Measurements from ENCODE around the gene NEURL3. TPM values are rescaled to one million over a fixed set of nuclear protein-coding genes. Genes with fewer than 3 reads are reported as not detected.

NEURL3 gene
- total RNA-seq, 1 experiment from 2014 or later: 4.2 TPM

GRCh38 chr2:96485350-96485749, 19.8 kb downstream of the NEURL3 start:
- no peak for TF ChIP-seq CTCF (IDR thresholded peaks at IDR 0.05; ENCODE audit: insufficient read depth in 1 of 2, low read depth in 1 of 2, low read length in 1 of 2, severe bottlenecking in 1 of 2, unreplicated experiment in 1 of 2)

GRCh38 chr2:96484091-96484490, 21.1 kb downstream of the NEURL3 start:
- intact Hi-C loops (cut with micrococcal nuclease; ENCODE audit: unreplicated experiment): no loop called here
- Histone ChIP-seq H3K36me3 (ENCODE audit: control insufficient read depth, insufficient read depth, low read length) (no peaks in the 10 kb centered on the region), H3K27me3 (replicated peaks; ENCODE audit: control insufficient read depth, insufficient read depth, low read length) (no peaks in the 10 kb centered on the region), H3K4me1 (no peaks in the 10 kb centered on the region), H3K4me3 (ENCODE audit: low read depth, low read length) (no peak overlapping the region), H3K9me3 (no peaks in the 10 kb centered on the region; the same call in 1 of the 2 replicates)
- H3K9me3 Mint-ChIP-seq (ENCODE audit: unreplicated experiment): peaks cover 12% of the 10 kb centered on the region
- H3K27me3 Mint-ChIP-seq (ENCODE audit: insufficient read depth, unreplicated experiment): peaks cover 2% of the 10 kb centered on the region
- no peak overlapping the region for H3K27ac Mint-ChIP-seq (ENCODE audit: unreplicated experiment)
- ChIA-PET CTCF (no interaction called here), POLR2A (no interaction called here)
- no peak for DNase-seq
- no TSS peak for BruUV-seq (replicated peaks)
- H3K4me3 Mint-ChIP-seq (ENCODE audit: unreplicated experiment): no peak overlapping the region
- TF ChIP-seq CTCF (IDR thresholded peaks at IDR 0.05; ENCODE audit: insufficient read depth in 1 of 2, low read depth in 1 of 2, low read length in 1 of 2, severe bottlenecking in 1 of 2, unreplicated experiment in 1 of 2): no peak
- H3K4me1 Mint-ChIP-seq (ENCODE audit: low read depth, unreplicated experiment): no peaks in the 10 kb centered on the region
- peaks cover 4% of the 10 kb centered on the region for H3K36me3 Mint-ChIP-seq (ENCODE audit: insufficient read depth, unreplicated experiment)

More at GRCh38 chr2:96485350-96485749, 19.8 kb downstream of the NEURL3 start:
- no peaks in the 10 kb centered on the region; the same call in 1 of the 2 replicates for H3K9me3 ChIP-seq
- Mint-ChIP-seq H3K27ac (ENCODE audit: unreplicated experiment) (no peak overlapping the region), H3K4me1 (ENCODE audit: low read depth, unreplicated experiment) (no peaks in the 10 kb centered on the region), H3K36me3 (ENCODE audit: insufficient read depth, unreplicated experiment) (peaks cover 4% of the 10 kb centered on the region), H3K27me3 (ENCODE audit: insufficient read depth, unreplicated experiment) (no peaks in the 10 kb centered on the region), H3K4me3 (ENCODE audit: unreplicated experiment) (no peak overlapping the region), H3K9me3 (ENCODE audit: unreplicated experiment) (peaks cover 12% of the 10 kb centered on the region)
- ChIA-PET POLR2A (no interaction called here), CTCF (no interaction called here)
- no peaks in the 10 kb centered on the region for H3K27me3 ChIP-seq (replicated peaks; ENCODE audit: control insufficient read depth, insufficient read depth, low read length)
- H3K4me3 ChIP-seq (ENCODE audit: low read depth, low read length): no peak overlapping the region
- BruUV-seq (replicated peaks): no TSS peak
- DNase-seq: no peak
- intact Hi-C loops (cut with micrococcal nuclease; ENCODE audit: unreplicated experiment): no loop called here
- no peaks in the 10 kb centered on the region for H3K36me3 ChIP-seq (ENCODE audit: control insufficient read depth, insufficient read depth, low read length)
- H3K4me1 ChIP-seq: no peaks in the 10 kb centered on the region

GRCh38 chr2:96477458-96477857, 27.7 kb downstream of the NEURL3 start:
- Mint-ChIP-seq H3K4me3 (ENCODE audit: unreplicated experiment) (no peak overlapping the region), H3K36me3 (ENCODE audit: insufficient read depth, unreplicated experiment) (no peaks in the 10 kb centered on the region), H3K4me1 (ENCODE audit: low read depth, unreplicated experiment) (no peaks in the 10 kb centered on the region), H3K9me3 (ENCODE audit: unreplicated experiment) (peaks cover 12% of the 10 kb centered on the region), H3K27me3 (ENCODE audit: insufficient read depth, unreplicated experiment) (peaks cover 11% of the 10 kb centered on the region), H3K27ac (ENCODE audit: unreplicated experiment) (no peak overlapping the region)
- no peak for TF ChIP-seq CTCF (IDR thresholded peaks at IDR 0.05; ENCODE audit: insufficient read depth in 1 of 2, low read depth in 1 of 2, low read length in 1 of 2, severe bottlenecking in 1 of 2, unreplicated experiment in 1 of 2)
- ChIA-PET CTCF (no interaction called here), POLR2A (no interaction called here)
- no TSS peak for BruUV-seq (replicated peaks)
- H3K4me1 ChIP-seq: no peaks in the 10 kb centered on the region
- H3K9me3 ChIP-seq: no peaks in the 10 kb centered on the region; the same call in 1 of the 2 replicates
- no peaks in the 10 kb centered on the region for H3K36me3 ChIP-seq (ENCODE audit: control insufficient read depth, insufficient read depth, low read length)
- no peak overlapping the region for H3K4me3 ChIP-seq (ENCODE audit: low read depth, low read length)
- H3K27me3 ChIP-seq (replicated peaks; ENCODE audit: control insufficient read depth, insufficient read depth, low read length): no peaks in the 10 kb centered on the region
- no peak for DNase-seq
- intact Hi-C loops (cut with micrococcal nuclease; ENCODE audit: unreplicated experiment): no loop called here
